Urinary bladder (tissue), 4 donors: ENCODE results near the gene DENND6B. TPM values are rescaled to one million over a fixed set of nuclear protein-coding genes. Genes with fewer than 3 reads are reported as not detected.

Source experiments
- DNase-seq: peaks from one replicate; pipeline ENCODE4 v3.0.0-alpha.2; 2015; ENCODE audit errors: extremely low spot score
- H3K27ac ChIP-seq: one replicate; pipeline ENCODE4 v1.5.1; 2013; ENCODE audit warnings: low read depth, mild to moderate bottlenecking, moderate library complexity
- H3K36me3 ChIP-seq: one replicate; pipeline ENCODE4 v1.6.1; 2013; ENCODE audit warnings: mild to moderate bottlenecking, moderate library complexity; ENCODE audit not compliant: insufficient read depth
- H3K4me1 ChIP-seq: one replicate; pipeline ENCODE4 v1.6.1; 2013; ENCODE audit warnings: mild to moderate bottlenecking, moderate library complexity; ENCODE audit not compliant: insufficient read depth
- H3K4me3 ChIP-seq: one replicate; pipeline ENCODE4 v1.5.1; 2013; ENCODE audit warnings: low read depth, low read length
- WGBS: extraction: QIAGEN DNeasy Blood & Tissue Kit; methylation state at CpG from one replicate; pipeline ENCODE4 v1.1.7; 2013; 5-methylcytosine and 5-hydroxymethylcytosine counted together
- polyA plus RNA-seq: library from polyadenylated mRNA; stranded (reverse); fragments of 200-250 nt; gene quantifications from one replicate; pipeline ENCODE4 v1.2.3, GENCODE V29; 2013
- total RNA-seq: library from RNA; depleted of rRNA; stranded (reverse); fragments of >200 nt; gene quantifications from one replicate; pipeline ENCODE4 v1.2.3, GENCODE V29; 2014
- donor health status: healthy with polysubstance abuse.
- donor health status: healthy.

The DENND6B gene
- total and polyA plus RNA-seq, 2 donors = 4.1 to 4.6 TPM

DNA sequence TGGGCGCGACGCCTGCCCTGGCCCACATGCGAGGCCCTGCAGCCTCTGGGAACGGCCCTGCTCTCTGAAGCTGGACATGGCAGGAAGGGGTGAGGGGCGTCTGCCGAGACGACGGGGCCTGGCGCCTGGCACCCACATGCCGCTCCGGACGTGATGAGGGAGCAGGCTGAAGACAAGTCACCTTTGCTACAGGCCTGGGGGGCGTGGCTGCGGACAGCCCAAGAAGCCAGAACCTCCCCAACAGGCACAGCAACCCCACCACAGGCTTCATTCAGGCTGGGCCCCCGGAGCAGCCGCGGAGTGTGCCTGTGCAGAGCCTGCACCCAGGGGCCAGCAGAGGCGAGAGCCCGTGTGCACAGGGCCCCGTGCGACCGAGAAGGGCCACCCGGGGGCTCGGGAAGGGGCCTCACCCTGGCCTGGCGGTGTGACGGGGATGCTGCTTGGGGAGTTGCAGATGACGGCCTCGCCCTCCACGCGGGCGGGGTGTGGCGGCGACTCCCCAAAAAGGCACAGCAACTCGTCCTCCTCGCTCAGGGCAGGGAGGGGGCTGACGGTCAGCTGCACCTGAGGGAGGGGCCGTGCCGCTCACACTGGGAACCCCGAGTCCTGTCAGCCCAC is 40.0 kb downstream of the DENND6B start:
- no peak overlapping the region for H3K4me3 ChIP-seq
- peaks cover 11% of the 10 kb centered on the region for H3K36me3 ChIP-seq
- WGBS = 84% methylated on average over 40 of the region's 40 CpGs
- H3K27ac ChIP-seq = no peak overlapping the region
- no peaks in the 10 kb centered on the region for H3K4me1 ChIP-seq
- no peak for DNase-seq

DNA sequence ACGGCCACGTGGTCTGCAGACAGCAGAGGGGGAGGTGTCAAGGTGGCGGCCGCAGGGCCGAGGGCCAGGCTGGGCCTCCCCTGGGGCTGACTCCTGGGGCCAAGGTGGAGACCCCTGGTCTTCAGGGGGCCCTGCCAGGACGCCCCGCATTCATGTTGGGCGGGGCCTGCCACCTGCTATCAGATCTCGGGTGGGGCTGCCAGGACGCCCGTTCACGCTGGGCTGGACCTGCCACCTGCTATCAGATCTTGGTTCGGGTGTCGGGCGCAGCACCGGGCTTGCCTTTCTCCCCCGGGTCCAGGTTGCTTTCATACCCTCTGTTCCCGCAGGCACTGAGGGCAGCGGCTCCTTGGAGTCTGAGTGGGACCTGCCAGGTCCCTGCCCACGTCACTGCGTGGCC is 40.5 kb downstream of the DENND6B start:
- H3K27ac ChIP-seq = no peak overlapping the region
- peaks cover 11% of the 10 kb centered on the region for H3K36me3 ChIP-seq
- H3K4me1 ChIP-seq = no peaks in the 10 kb centered on the region
- DNase-seq = no peak
- H3K4me3 ChIP-seq = no peak overlapping the region
- WGBS = 86% methylated on average over 21 of the region's 21 CpGs

DNA sequence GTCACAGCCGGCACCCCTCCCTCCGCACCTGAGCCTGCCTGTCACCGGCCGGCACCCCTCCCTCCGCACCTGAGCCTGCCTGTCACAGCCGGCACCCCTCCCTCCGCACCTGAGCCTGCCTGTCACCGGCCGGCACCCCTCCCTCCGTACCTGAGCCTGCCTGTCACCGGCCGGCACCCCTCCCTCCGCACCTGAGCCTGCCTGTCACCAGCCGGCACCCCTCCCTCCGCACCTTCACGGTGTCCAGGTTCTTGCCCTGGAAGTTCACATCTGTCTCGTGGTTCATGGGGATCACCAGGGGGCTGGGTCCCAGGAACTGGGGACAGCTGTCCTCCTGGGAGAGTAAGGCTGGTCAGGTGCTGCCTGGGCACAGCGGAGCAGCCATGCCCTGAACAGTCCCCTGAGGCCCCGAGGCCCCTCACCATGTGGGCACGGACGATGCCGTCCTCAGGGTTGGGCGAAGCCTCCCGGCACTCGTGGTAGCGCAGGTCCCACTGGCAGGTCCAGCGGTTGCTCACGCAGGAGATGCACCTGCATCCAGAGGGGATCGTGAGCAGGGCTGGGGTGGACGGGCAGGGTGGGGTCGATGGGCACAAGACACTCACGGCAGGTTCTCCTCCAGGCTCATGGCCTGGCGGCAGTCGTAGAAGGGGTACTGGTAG is 41.1 kb downstream of the DENND6B start:
- no peak for DNase-seq
- Histone ChIP-seq H3K4me1 (no peaks in the 10 kb centered on the region), H3K36me3 (peaks cover 15% of the 10 kb centered on the region), H3K27ac (no peak overlapping the region), H3K4me3 (no peak overlapping the region)
- 92% methylated on average over 29 of the region's 34 CpGs for WGBS

DNA sequence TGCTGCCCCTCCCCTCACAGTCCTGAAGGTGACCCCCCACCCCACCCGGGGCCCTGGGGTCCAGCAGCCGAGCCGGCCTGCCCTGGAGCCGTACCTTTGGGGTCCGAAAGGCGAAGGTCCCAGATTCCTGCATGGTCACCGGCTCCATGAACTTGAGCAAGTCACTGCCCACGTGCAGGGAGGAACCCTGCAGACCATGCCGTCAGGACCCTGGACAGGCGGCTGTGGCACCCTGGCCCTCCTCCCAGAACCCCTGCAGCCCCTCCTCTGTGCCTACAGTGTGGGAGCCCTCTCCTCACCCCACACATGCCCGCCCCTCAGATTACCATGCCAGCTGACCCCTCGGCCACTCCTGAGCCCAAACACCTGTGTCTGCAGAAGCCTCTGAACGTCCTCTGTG is 42.3 kb downstream of the DENND6B start:
- Histone ChIP-seq H3K36me3 (peaks cover 14% of the 10 kb centered on the region), H3K27ac (no peak overlapping the region), H3K4me1 (no peaks in the 10 kb centered on the region), H3K4me3 (no peak overlapping the region)
- DNase-seq = no peak
- WGBS = 86% methylated on average over 13 of the region's 13 CpGs

DNA sequence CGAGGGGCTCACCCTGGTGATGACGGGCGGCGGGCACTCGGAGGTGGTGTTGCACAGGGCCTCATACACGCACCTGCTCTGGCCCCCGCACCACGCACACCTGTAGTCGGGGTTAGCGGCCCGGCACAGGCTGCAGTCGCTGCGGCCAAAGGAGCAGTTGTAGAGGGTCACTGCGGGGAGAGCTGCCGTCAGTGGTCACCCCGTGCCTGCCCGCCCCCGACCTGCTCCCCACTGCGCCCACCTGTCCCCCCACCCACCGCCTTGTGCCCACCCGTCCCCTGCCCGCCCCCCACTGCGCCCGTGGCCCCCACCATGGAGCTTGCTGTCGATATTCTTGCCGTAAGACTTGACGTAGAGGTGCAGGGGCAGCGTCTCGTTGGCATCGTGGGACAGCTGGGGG is 43.0 kb downstream of the DENND6B start:
- Histone ChIP-seq H3K36me3 (peaks cover 14% of the 10 kb centered on the region), H3K27ac (no peak overlapping the region), H3K4me1 (no peaks in the 10 kb centered on the region), H3K4me3 (no peak overlapping the region)
- no peak for DNase-seq
- 95% methylated on average over 30 of the region's 30 CpGs for WGBS

DNA sequence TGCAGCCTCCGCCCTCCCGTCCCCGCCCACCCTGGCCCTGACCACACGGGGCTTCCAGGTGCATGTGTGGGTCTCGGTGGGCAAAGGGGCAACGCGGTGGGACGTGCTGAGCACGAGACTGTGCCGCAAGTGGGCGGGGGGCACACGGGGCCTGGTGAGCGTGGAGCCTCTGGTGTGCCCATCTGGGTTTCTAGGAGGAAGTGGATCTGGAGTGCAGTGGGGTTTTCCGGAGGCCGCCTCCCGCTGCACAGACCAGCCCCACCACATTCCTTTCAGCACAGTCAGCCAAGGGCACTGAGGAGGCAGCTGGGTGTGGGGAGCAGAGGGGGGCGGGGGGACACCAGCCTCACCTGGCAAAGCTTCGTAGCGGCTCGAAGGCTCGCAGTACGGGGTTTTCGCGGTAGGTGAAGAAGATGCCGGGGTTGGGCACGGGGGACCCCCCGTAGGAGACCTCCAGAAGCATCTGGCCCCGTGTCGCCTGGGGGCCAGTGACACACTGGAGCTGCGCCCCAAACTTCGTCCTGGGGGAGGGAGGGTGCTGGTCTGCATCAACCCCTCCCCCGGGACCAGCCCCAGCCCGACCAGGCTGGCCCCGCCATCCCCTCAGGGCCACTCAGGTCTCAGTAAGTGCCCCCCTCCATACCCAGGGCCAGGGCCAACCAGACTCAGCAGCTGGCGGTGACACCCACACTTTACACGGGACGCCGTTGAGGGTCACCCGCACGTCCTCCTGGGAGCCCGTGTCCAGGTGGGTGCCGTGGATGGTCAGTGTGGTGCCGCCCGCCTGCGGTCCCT is 44.3 kb downstream of the DENND6B start:
- WGBS = 86% methylated on average over 45 of the region's 45 CpGs
- no peaks in the 10 kb centered on the region for H3K4me1 ChIP-seq
- DNase-seq = peak; percentile 70
- peak overlapping the region; percentile 50 for H3K27ac ChIP-seq
- H3K4me3 ChIP-seq = no peak overlapping the region
- H3K36me3 ChIP-seq = peaks cover 14% of the 10 kb centered on the region

DNA sequence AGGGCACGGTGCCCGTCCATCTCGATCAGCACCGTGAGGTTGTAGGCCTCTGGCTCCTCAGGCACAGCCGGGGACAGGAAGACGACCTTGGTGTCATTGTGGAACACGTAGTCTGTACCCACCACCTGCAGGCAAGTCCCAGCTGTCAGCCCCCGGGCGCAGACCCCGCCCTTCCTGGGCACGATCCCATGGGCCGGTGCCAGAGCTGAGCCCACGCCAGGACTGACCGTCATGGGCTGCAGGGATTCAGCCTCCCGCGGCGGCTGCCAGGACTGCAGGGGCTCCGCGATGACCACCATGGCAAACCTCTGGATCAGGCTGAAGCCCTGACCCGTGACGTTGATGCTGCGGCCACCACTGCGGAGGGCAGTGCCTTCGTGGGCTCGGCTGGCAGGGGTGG is 44.9 kb downstream of the DENND6B start:
- Histone ChIP-seq H3K4me3 (no peak overlapping the region), H3K4me1 (no peaks in the 10 kb centered on the region), H3K27ac (peak overlapping the region; percentile 26), H3K36me3 (peaks cover 14% of the 10 kb centered on the region)
- 75% methylated on average over 25 of the region's 25 CpGs for WGBS
- DNase-seq = no peak

DNA sequence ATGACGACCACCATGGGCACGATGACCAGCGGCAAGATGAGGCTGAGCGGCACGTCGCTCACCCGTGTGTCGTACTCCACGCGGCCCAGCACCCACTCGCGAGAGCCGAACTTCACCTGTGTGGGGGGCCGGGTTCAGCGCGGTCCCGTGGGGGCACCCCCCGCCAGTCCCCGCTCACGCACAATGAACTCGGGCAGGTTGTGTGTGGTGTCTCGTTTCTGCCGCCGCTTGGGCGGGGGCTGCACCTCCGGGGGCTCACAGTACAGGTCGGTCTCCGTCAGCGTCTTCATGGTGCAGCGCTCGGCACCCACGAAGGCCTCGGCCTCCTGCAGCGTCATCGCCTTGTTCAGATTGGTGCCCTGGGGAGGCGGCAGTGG is 45.4 kb downstream of the DENND6B start:
- Histone ChIP-seq H3K4me1 (no peaks in the 10 kb centered on the region), H3K36me3 (peaks cover 14% of the 10 kb centered on the region), H3K4me3 (no peak overlapping the region), H3K27ac (no peak overlapping the region)
- no peak for DNase-seq
- 91% methylated on average over 36 of the region's 36 CpGs for WGBS

DNA sequence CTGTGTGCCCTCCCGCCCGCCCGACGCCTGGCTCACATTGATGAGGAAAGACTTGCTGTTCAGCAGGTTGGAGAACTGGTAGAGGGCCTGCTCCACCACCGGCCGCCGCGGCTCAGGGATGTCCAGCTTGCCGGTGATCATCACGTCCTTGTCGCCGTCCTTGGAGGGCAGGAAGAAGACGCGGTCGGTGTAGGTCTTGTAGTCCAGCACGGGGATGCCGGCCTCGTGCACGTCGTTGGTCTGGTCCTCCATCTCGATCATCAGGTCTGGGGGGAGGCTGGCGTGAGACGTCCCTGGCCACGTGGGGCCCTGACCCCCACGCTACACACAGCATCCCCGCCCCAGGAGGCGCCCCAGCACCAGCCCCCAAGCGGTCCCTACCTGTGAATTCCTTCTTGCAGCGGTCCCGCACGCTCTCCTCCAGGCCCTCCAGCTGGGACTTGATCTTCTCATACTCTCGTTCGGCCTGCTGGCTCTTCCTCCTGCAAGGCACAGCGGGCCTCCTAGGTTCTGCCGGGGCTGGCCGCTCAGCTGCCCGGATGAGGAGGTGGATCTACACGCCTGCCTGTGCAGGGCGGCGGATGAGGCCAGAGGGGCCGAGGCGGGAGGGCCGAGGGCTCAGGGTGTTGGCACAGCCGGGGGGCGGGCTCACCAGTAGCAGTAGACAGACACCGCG is 46.0 kb downstream of the DENND6B start:
- Histone ChIP-seq H3K36me3 (peaks cover 12% of the 10 kb centered on the region), H3K4me3 (no peak overlapping the region), H3K4me1 (no peaks in the 10 kb centered on the region), H3K27ac (no peak overlapping the region)
- WGBS = 93% methylated on average over 47 of the region's 47 CpGs
- no peak for DNase-seq

DNA sequence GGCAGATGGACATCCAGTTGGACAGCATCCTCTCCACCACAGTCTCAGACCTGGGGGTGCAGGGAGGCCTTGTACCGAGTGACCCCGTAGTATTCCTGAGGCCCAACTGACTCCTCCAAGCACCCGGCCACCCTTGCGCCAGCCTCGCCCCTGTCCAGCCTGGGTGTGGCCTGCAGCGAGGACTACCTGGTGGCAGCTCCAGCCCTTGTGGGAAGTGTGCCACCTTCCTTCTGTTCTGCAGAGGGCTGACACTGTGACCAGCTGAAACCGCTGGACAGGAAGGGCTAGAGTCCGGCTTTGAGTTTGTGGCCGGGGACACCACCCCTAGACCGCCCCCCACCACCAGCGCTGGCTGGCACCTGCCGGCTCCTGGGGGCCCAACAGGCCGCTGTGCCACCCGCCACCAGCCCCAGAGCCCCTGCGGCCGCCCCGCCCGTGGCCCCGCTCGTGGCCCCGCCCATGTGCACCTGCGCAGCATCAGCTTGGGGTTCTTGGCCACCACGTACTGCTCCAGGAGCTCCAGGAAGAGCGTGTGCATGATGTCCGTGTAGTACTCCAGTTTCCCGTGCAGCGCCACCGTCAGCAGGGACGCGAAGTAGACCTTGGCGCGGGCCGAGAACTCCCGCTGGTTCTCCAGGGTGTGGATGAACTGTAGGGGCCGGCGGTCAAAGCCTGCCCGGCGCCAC is 46.6 kb downstream of the DENND6B start:
- 94% methylated on average over 38 of the region's 38 CpGs for WGBS
- no peak for DNase-seq
- no peaks in the 10 kb centered on the region for H3K4me1 ChIP-seq
- H3K4me3 ChIP-seq = no peak overlapping the region
- no peak overlapping the region for H3K27ac ChIP-seq
- peaks cover 14% of the 10 kb centered on the region for H3K36me3 ChIP-seq

DNA sequence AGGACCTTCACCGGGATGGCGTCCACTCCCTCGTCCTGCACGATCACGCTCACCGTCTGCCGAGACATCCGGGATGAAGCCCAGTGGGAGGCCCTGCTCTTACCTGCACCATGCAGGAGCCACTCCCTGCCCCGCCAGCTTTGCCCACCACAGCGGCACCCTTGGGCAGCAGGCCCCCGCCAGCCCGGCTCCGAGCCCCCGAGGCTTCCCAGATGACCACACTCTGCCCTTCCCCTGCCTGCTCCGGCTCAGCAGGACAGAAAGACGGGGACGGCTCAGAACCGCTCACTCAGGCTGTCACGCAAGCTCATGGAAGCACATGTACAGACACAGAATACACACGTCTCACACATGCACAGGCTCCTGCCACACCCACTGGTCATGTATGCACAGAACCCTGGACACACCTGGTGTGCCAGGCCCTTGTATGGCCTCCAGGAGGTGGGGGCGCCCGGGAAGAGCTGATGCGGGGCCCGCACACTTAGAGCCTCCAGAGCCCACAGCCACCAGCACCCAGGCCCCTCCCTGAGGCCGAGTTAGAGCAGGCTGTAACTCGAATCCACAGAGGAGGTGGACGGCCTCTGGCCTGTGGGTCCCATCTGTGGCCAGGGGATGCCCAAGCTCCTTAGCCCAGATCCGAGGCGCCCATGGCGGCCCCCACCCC is 47.7 kb downstream of the DENND6B start:
- DNase-seq = no peak
- Histone ChIP-seq H3K4me1 (no peaks in the 10 kb centered on the region), H3K4me3 (no peak overlapping the region), H3K36me3 (peaks cover 14% of the 10 kb centered on the region), H3K27ac (no peak overlapping the region)
- 91% methylated on average over 30 of the region's 30 CpGs for WGBS

DNA sequence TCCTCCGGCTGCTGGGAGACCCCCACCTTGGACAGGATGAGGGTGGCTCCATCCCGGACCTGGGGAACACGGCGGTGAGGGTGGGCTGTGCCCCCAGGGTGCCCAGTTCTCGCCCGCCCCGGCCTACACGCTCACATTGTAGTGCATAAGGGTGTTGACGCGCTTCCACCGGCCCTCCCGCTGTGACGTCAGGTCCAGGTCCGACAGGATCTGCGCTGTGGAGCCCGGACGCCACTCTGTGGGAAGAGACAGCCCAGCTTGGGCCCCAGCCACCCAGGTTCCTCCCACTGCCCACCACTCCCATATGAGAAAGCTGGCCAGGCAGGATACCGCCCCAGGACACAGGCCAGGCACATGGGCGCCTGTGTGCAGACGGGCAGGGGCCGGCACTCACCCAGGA is 48.4 kb downstream of the DENND6B start:
- Histone ChIP-seq H3K27ac (no peak overlapping the region), H3K4me3 (no peak overlapping the region), H3K36me3 (peaks cover 14% of the 10 kb centered on the region), H3K4me1 (no peaks in the 10 kb centered on the region)
- no peak for DNase-seq
- WGBS = 91% methylated on average over 21 of the region's 21 CpGs

DNA sequence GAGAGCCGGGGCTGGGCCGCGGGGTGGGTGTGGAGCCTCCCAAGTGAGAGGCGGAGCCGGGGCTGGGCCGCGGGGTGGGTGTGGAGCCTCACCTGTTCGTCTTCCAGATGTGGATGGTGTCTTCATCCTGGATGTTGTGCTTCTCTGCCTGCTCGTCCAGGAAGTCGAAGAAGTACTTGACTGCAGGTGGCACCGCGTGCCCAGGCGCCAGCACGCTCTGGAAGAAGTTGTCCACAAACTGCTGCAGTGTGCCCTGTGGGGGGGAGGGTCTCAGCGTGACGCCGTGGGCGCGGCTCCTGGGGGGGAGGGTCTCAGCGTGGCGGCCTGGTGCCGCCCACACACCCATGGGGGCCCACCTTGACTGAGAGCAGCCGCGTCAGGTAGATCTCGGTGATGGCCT is 49.1 kb downstream of the DENND6B start:
- Histone ChIP-seq H3K27ac (no peak overlapping the region), H3K4me3 (no peak overlapping the region), H3K4me1 (no peaks in the 10 kb centered on the region), H3K36me3 (peaks cover 9% of the 10 kb centered on the region)
- WGBS = 89% methylated on average over 25 of the region's 25 CpGs
- DNase-seq = no peak
